ENCODE measurements around the gene PPFIA1.

- TF ChIP-seq CTCF (IDR thresholded peaks at IDR 0.05; ENCODE audit: poor library complexity) (no peak), EZH2 (IDR thresholded peaks at IDR 0.05; ENCODE audit: borderline replicate concordance) (no peak)
These were observed 49.6 kb upstream of the PPFIA1 start for GRCh38 chr11:70220920-70221319.

All from hepatocyte (in vitro differentiated cells).